SIG-M5 treated with dmso at 0.1 percent for 504 hours (cell line): ENCODE measurements around the gene ANKUB1.

Experiments used
- DNase-seq: peaks from one replicate; lab custom pipeline; 2025; ENCODE audit not compliant: unreplicated experiment; lab: John Stamatoyannopoulos, UW

ANKUB1 gene

DNA sequence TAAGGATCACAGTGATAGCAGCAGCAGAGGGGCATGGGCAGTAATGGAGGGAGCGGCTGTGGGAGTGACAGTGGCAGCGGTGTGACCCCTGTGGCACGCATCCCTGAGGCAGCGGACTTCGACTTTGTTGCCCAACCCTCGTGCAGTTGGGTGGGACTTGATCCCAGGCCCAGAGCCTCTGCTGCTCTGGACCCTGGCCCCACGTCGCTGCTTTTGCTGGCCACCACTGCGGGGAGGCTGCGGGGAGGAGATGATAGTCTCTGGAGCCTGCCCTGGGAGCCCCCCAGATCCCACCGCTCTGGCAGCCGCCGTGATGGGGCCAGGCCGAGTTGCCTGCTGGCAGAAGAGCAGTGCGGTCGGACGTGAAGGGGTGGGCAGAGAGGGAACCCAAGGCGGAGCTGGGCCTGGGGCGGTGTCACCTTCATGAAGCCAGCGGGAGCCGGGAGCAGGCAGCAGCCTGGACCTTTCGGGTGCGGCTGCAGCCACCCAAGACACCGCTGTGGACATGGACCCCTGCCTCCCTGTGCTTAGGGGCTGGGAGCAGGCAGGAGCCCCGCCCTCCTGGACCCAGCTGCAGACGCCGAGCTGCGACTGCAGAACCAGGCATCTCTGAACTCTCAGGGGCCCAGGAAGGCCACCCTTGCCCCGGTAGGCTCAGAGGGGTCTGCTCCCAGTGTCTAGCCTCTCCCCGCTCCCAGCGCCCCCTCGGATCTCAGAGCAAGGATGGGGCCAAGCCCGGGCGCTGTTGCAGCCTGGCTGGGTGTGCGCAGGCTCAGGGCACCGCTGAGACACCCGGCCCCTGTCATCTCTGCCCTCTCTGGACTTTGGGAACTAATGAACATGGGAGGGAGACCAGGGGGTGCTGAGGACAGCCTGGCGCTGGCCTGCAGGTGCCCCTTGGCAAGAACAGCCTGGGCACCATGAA lies 78.4 kb downstream of the ANKUB1 start:
- DNase-seq, result no peak
